Measurements from ENCODE around the gene PLXNB3. TPM values are rescaled to one million over a fixed set of nuclear protein-coding genes. Genes with fewer than 3 reads are reported as not detected.
"Not testable (repeated sequence)": the region's sequence is repeated elsewhere in the genome, so short reads cannot be mapped to it uniquely, and the experiment has no call there.

The PLXNB3 gene
- total RNA-seq, 1 donor: 4.3 TPM

GRCh38 chrX:153728951-153729631 is 35.0 kb upstream of the PLXNB3 start:
- no peak for TF ChIP-seq CTCF (IDR thresholded peaks at IDR 0.05; ENCODE audit: extremely low read depth, low read depth, low read length)
- peak; percentile 69 for DNase-seq (ENCODE audit: insufficient read length, low spot score, missing footprints)
- H3K27me3 ChIP-seq (ENCODE audit: insufficient read depth, low read length): no peaks in the 10 kb centered on the region
- no peak overlapping the region for H3K27ac ChIP-seq (ENCODE audit: low read depth, low read length)
- H3K4me3 ChIP-seq (ENCODE audit: insufficient read depth, low read length): no peak overlapping the region
- peaks cover 14% of the 10 kb centered on the region for H3K79me2 ChIP-seq (ENCODE audit: insufficient read depth, low read length)
- H3K36me3 ChIP-seq (ENCODE audit: insufficient read depth, low read length): no peaks in the 10 kb centered on the region
- H3K9me3 ChIP-seq (ENCODE audit: low read depth, low read length): peaks cover 3% of the 10 kb centered on the region
- no peak overlapping the region for H3K4me2 ChIP-seq (ENCODE audit: insufficient read depth, low read length)
- H2AFZ ChIP-seq (ENCODE audit: low read length): no peak overlapping the region
- peaks cover 16% of the 10 kb centered on the region for H3K4me1 ChIP-seq (ENCODE audit: insufficient read depth, low read length)
- peaks cover 6% of the 10 kb centered on the region for H4K20me1 ChIP-seq (ENCODE audit: insufficient read depth, low read length)

GRCh38 chrX:153730115-153730514 is 33.9 kb upstream of the PLXNB3 start:
- not testable (repeated sequence) for H3K36me3 ChIP-seq (ENCODE audit: insufficient read depth, low read length); H2AFZ ChIP-seq (ENCODE audit: low read length); H4K20me1 ChIP-seq (ENCODE audit: insufficient read depth, low read length); H3K9me3 ChIP-seq (ENCODE audit: low read depth, low read length); DNase-seq (ENCODE audit: insufficient read length, low spot score, missing footprints); H3K27ac ChIP-seq (ENCODE audit: low read depth, low read length); H3K4me3 ChIP-seq (ENCODE audit: insufficient read depth, low read length); H3K27me3 ChIP-seq (ENCODE audit: insufficient read depth, low read length); H3K4me2 ChIP-seq (ENCODE audit: insufficient read depth, low read length)
- peaks cover 12% of the 10 kb centered on the region for H3K4me1 ChIP-seq (ENCODE audit: insufficient read depth, low read length)
- H3K79me2 ChIP-seq (ENCODE audit: insufficient read depth, low read length): peaks cover 14% of the 10 kb centered on the region

GRCh38 chrX:153731117-153731844 is 32.8 kb upstream of the PLXNB3 start:
- no peaks in the 10 kb centered on the region for H3K27me3 ChIP-seq (ENCODE audit: insufficient read depth, low read length)
- H3K9me3 ChIP-seq (ENCODE audit: low read depth, low read length): peaks cover 3% of the 10 kb centered on the region
- no peak overlapping the region for H3K27ac ChIP-seq (ENCODE audit: low read depth, low read length)
- peaks cover 12% of the 10 kb centered on the region for H3K4me1 ChIP-seq (ENCODE audit: insufficient read depth, low read length)
- no peak overlapping the region for H3K4me2 ChIP-seq (ENCODE audit: insufficient read depth, low read length)
- no peak overlapping the region for H3K4me3 ChIP-seq (ENCODE audit: insufficient read depth, low read length)
- H2AFZ ChIP-seq (ENCODE audit: low read length): no peak overlapping the region
- DNase-seq (ENCODE audit: insufficient read length, low spot score, missing footprints): peak; percentile 73
- peaks cover 14% of the 10 kb centered on the region for H3K79me2 ChIP-seq (ENCODE audit: insufficient read depth, low read length)
- TF ChIP-seq CTCF (IDR thresholded peaks at IDR 0.05; ENCODE audit: extremely low read depth, low read depth, low read length): no peak
- peaks cover 6% of the 10 kb centered on the region for H4K20me1 ChIP-seq (ENCODE audit: insufficient read depth, low read length)
- H3K36me3 ChIP-seq (ENCODE audit: insufficient read depth, low read length): no peaks in the 10 kb centered on the region

- Histone ChIP-seq H3K27me3 (ENCODE audit: insufficient read depth, low read length) (no peaks in the 10 kb centered on the region), H3K4me1 (ENCODE audit: insufficient read depth, low read length) (peaks cover 9% of the 10 kb centered on the region), H3K36me3 (ENCODE audit: insufficient read depth, low read length) (no peaks in the 10 kb centered on the region), H3K4me2 (ENCODE audit: insufficient read depth, low read length) (no peak overlapping the region), H2AFZ (ENCODE audit: low read length) (no peak overlapping the region), H3K79me2 (ENCODE audit: insufficient read depth, low read length) (peaks cover 14% of the 10 kb centered on the region), H4K20me1 (ENCODE audit: insufficient read depth, low read length) (peaks cover 6% of the 10 kb centered on the region), H3K27ac (ENCODE audit: low read depth, low read length) (no peak overlapping the region), H3K4me3 (ENCODE audit: insufficient read depth, low read length) (no peak overlapping the region), H3K9me3 (ENCODE audit: low read depth, low read length) (peaks cover 3% of the 10 kb centered on the region)
- peak; percentile 82 for DNase-seq (ENCODE audit: insufficient read length, low spot score, missing footprints)
- no peak for TF ChIP-seq CTCF (IDR thresholded peaks at IDR 0.05; ENCODE audit: extremely low read depth, low read depth, low read length)
Measured at GRCh38 chrX:153731845-153732215, 32.2 kb upstream of the PLXNB3 start.
